Measurements from ENCODE around the gene TJAP1.
"Not testable (repeated sequence)": the region's sequence is repeated elsewhere in the genome, so short reads cannot be mapped to it uniquely, and the experiment has no call there.

The TJAP1 gene

DNA sequence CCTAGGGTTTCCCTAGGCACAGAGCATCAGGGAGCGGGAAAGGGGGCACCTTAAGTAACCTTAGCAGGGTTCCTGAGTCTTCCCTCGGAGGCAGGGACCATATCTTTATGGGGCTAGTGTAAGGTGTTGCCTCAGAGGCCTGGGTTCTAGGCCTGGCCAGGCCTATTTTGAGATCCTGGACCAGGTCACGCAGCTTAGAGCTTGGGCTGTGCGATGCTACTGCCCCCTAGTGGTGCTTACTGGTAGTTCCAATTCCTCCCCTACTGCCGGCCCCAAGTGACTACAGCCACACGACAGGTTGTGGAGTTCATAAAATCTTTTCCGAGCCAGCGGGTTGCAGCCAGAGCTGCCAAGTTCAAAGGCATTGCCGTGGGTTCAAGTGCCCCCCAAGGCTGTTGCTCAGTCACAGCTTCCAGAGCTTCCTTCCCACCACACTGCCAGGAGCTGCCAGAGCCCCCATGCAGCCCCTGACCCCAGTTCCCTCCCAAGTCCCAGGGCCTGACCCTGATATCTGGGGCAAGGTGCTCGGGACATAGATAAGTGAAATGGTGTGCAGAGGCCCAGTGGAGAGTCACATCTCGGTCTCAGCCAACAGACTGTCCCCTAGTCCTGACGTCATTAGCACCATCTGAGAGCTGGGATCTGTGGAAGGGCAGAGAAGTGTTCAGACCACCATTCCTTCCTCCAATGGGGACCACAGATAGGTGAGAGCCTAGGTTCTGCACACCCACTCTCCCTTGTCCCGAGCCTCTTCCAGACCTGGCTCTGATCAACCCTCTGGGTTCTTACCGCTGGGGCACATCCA is 29.5 kb downstream of the TJAP1 start:
- FAIRE-seq: no peak

DNA sequence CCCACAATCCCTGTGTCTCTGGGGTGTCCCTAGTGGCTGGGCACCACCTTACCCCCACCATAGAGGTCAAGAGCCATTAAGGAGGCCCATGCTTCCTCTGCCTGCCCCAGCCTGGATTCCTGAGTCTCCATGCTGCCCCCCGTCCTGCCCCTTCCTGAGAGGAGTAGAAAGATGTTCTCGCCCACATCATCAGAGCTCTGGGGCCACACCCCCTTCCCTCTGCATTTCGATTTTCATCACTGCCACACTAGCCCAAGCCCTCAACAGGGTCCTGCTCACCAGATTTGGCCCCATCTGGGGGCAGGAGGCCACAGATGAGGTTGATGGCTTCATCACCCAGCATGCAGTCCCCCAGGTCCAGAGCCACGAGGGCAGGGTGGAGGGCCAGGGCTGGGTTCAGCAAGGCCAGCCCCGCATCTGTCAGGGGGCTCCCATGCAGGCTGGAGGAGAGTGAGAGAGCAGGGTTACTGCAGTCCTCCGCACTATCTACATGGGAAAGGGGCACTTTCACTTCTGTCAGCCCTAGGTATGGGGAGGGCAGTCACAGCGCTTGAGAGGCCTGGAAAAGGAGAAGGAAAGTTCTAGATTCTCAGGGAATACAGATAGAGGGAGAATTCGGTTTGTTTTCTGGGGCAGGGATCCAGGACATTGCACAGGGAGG is 31.2 kb downstream of the TJAP1 start:
- FAIRE-seq: no peak

DNA sequence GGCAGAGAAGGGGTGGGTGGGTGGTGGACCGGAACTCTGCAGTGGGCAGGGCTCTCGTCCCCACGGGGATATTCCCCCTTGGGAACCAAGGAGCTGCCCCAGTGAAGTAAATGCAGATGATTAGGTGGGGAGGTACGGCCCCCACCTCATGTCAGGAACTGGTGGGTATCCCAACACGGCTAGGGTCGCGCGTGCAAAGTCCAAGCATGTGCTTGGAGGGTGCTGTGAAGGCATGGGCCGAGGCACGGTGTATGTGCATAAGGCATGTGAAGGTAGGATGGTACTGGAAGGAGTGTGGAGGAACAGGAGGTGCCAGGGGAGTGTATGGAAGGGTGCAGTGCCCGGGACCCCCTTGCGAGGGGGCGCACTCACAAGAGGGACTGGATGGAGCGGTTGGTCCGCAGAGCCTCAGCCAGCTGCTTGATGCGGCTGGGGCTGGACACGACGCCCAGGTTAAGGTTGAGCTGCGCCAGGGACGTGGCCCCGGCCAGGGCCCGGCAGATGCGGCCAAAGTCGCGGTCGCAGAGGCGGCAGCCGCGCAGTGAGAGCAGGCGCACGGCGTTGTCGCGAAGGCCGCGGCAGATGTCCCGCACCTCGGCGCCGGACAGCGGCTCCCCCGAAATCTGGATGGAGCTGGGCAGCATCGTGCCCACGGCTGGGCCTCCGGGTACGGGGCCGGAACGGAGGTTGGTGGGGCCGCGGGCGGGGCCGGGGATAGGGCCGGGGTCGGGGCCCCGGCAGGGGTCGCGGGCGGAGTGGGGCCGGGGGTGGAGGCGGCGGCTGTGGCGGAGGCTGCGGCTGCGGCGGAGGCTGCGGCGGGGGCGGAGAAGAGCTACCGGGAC is 32.0 kb downstream of the TJAP1 start:
- no peak for FAIRE-seq

DNA sequence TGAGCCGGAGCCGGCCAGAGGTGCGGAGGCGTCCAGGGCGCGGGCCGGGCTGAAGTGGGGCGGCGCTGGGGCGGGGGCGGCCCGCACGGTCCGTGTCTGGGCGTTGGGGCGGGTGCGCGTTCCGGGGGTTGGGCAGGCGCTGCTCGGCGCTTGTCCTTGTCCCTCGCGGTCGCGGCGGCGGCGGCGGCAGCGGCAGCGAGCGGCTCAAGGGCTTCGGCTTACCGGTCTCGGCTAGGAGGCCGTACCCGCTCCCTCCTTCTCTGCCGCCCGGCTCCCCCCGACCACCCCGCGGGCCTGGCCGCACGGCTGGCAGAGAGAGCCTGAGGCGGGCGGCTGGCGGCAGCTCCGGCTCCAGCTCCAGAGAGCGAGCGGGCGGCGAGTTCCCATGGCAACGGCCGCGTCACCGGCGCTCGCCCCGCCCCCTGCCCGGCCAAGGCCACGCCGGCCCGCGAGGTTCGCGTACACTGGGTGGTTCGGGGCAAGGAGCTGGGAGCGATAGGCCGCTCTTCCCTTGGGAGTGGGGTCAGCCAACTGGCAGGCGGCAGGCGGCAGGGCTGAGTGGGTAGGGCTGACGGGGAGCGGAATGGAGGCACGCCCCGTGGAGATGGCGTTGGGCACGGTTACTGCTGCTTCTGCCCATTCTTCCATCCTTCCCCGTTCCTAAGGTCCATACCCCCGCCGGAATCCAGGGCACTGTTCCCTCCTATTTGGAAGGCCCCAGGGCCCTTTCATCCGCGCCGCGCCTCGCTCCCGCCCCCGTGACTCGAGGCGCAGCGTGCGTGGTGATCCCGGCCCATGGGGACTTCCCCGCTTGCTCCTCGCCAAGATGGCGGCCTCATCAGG is 32.8 kb downstream of the TJAP1 start, which contains the start of gene LRRC73:
Gene LRRC73 (minus strand): TSS at position 363 of the 843 bp plus-strand sequence. CDS start 561 bp downstream, outside the sequence.
- no peak for FAIRE-seq

DNA sequence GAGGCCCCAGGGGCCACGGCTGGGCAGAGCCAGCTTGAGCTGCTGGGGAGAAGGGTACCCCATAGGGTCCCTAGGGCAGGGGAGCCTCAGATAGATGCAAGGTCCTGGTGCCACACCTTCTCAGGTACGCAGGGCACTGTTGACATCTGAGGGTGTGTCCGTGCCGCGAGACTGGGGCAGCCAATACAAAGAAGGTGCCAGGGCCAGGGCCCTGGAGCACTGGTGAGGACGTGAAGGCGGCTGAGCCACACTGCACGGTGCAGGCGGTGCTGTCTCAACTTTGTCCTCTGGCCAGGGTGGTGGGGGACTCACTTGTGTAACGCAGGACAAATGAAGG is 33.4 kb downstream of the TJAP1 start:
- no peak for FAIRE-seq

DNA sequence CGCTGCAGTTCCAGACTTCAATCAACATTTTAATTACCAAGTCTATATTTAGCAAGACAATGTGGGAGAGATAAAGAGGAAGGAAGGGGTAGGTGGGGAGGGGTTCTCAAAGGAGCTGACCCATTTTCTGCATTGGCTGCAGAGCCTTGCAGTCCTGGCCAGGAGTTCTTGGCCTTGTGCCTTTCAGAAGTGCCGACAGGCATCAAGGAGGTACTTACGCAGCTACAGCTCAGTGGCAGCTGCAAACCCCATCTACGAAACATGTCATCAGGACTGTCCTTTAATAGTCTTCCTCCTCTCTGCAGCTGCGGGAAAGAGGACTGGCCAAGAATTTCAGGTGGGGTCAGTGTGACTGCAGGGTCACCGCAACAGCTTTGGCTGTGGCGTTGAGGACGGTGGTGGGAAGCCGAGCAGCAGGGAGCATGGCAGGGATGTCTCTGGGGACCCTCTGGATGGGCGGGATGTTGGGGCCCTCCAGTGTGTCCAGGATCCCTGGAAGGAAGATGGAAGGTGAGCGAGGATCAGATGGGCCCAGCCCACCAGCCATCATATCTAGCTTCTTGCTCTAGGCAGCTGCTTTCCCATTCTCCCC is 34.5 kb downstream of the TJAP1 start:
- FAIRE-seq: no peak

DNA sequence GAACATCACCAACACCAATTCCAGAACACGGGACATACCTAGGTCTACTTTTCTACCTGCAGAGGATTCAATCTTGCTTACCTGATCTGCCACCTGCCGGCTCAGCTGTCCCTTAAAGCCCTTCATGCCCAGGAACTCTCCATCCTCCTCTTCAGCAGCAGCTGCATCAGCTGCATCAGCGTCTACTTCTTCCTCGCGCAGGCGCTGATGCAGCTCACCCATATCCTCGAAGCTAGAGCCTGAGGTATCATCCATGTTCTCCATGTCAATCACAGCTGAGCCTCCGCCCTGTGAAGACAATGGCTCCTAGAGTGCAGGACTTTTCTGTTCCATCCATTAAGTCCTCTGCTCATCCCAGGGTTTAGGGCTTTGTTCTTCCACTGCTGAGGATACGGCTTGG is 38.4 kb downstream of the TJAP1 start:
- FAIRE-seq: no peak

DNA sequence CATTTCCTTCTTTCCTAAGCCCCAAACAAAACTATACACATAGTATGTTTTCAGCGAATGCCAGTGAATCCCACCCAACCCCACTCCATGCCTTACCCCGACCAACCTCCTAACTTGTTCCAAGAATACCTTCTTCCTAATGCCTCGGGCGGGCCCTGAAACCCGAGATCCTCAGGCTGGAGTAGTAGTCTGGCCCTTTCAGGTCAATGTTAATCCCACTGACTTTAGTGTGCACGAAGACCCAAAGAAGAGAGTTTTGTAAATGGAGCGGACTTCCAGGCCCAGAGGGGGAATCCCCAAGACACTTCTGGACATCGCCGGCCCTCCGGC is 39.0 kb downstream of the TJAP1 start:
- no peak for FAIRE-seq

DNA sequence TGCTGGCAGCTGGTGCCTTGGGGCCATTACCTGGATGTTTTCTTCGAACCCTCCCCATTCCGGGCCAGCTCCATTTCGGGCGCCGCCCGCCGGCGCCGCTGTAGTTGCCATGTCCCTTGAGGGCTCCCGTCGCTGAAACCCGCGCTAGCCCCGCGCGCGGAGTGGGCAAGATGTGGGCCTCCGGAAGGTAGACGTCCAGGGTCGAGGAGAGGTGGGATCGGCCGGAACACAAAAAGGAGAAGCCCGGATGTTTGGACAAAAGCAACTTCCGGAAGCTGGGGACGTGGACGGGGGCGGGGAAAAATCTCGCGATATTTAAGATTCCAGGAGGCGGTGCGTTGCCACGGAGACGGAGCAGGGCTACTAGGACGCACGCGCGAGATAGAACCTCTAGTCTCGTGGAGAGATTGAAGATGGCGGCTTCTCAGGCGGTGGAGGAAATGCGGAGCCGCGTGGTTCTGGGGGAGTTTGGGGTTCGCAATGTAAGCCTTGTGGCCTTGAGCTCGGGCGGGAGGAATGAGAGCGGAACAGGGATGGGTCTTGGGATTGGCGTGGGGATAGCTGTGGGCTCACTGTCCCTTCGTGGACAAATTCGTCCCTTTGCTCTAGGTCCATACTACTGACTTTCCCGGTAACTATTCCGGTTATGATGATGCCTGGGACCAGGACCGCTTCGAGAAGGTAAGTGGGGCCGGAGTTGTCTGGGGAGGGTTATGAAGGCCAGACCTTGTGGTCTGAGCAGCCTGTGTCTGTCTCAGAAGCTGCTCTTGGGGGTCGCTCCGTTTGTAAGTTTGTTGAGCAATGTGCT is 39.5 kb downstream of the TJAP1 start, which contains the start of the genes POLR1C and YIPF3:
Gene POLR1C (plus strand): TSS at position 393 of the 808 bp plus-strand sequence. CDS start 21 bp downstream, at position 414.
Gene YIPF3 (minus strand): TSS at position 230 of the 808 bp plus-strand sequence. CDS start 119 bp downstream, at position 111.
- no peak for FAIRE-seq

DNA sequence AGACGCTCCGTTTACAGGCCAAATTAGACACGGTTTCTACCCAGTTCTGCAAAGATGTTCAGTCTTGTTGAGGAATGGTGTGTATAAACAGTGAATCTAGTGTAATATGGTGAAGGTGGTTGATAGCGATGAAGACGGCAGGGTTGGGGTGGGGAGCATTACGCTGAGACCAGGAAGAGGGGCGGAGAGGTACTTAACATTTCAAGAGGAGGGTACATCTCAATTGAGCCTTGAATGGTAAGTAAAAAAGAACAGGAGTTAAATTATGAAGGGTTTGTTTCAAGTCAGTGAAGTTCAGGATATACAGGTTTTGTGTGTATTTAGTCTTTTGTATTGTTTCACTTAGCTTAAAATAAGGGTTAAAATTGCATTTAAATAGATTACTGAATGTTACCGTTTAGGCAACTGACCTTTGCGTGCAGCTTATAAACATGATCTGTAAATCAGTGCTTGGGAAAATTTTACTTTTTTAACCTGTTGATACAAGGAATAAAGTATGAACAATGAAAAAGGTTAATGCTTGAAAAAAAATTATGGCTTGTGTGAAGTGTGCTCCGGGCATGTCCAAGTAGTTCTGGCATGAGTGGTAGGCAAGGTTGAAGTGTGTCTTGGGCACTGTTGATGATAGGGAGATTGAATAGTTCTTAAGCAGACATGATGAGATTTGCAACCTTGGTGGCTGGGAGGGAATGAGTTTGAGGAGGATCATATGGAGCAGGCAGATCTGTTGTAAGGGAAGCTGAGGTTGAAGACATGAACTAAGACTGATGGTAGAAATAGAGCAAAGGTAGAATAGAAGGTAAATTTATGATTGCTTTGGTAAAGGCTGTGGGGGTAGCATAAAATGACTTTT is 40.4 kb downstream of the TJAP1 start:
- no peak for FAIRE-seq

DNA sequence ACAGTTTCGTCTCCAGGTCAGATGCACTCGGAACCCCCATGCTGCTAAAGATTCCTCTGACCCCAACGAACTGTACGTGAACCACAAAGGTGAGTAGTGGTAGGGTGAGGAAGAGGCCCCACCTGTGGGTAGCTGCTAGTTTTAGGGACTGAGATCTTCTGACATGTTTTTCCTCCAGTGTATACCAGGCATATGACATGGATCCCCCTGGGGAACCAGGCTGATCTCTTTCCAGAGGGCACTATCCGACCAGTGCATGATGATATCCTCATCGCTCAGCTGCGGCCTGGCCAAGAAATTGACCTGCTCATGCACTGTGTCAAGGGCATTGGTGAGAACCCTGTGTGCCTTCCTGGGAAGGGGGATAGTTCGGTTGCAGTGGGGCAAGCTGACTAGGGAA is 42.7 kb downstream of the TJAP1 start:
- FAIRE-seq: no peak

DNA sequence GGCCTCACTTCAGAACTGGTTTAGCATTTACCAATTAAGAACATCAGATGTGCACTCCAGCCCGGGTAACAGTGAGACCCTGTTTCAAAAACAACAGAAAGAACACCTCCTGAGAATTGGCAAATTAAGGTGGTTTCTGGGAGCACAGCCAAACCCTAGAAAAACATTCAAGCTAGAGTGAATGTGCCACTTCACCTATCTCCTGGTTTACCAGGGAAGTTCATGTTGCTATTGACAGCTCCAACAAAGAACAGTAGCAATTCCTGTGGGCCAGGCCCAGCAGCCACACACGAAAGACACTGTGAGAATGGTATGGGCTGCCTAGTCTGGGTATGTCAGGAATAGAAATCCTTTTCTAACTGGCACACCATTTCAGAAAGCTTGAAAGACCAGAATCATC is 44.5 kb downstream of the TJAP1 start:
- no peak for FAIRE-seq

DNA sequence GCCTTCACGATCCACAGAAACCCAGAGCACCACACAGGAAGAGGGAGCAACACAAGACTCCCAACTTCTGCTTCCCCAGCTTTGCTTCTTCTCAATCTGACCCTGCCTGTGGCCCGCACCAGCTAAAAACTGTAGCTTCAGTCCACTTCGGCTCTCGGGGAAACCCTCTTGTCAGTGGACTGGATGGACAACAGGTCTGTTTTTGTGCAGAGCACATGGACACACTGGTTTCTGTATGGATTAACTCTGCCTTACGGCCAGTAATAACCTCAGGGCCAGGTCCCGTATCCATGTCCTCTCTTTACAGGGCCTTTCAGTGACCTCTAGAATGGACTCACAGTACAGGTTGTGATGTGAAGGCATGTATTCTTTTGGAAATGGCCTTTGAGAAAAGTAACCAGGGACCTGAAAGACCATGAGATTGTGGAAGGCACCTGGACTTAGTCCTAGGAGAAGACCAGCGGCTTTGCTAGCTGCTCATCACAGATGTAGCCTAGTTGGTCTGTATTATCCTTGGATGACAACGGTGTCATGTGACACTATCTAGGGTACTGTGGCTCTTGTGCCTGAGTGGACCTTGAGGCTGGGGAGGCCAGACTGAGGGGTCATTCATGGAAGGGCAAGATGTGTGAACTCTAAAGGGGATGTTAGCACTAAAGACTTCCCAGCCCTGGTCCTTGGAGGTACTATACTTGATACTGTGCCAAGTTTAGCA is 45.3 kb downstream of the TJAP1 start:
- FAIRE-seq: no peak

DNA sequence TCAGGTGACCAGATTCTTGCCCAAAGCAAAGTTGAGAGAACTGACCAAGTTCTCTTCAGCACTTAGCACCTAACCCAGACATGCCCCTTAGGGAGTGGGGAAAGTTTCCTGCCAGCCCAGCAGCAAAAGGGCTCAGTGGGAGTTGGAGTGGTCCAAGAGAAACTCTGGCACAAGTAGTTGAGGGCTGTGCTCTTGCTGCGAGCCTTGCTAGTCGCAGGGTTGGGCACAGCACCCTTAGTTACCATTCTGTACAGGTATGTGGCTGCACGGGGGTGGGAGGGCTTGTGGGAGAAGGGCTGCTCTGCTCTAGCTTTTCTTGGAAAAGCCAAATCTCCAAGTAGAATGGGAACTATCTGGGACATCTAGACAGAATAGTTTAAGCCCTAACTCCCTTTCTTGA is 45.9 kb downstream of the TJAP1 start:
- FAIRE-seq: no peak

DNA sequence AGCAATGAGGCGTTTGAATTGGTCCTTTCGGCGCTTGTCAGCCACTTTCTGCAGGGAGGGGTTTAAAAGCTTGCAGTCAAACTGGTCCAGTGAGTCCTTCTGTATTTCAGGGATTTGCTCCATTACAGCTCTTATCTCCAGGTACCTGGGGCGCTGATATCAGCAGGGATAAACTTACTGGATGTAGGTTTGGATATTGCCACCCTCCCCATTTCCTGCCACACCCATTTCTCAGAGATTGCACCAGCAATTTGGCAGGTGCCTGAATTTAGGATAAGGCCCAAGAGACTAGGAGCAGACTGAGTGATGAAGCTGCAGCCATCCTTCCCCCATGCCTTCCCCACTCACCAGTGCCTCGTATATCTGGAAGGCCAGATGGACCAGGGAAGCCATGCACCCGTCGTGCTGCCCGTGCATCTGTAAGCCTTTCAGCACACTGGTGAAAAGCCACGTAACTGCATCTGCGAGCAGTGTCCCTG is 47.2 kb downstream of the TJAP1 start:
- FAIRE-seq: no peak

DNA sequence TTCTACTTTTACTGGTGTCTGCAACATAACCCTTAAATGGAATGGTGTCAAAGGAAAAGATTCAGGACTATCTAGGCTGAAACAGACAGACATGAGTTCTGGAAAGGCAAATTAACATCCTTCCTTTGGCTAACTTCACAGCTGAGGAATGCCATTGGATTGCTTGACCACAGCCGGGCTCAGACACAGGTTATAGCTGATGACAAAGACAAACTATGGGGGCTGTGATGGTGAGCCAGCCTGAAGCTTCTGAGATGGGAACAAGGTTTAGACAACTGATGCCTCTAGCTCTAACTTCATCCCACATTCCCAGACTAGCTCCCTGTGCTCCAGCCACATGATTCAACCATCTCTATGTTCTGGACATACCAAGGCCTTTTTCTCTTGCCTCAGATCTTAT is 54.8 kb downstream of the TJAP1 start:
- no peak for FAIRE-seq

DNA sequence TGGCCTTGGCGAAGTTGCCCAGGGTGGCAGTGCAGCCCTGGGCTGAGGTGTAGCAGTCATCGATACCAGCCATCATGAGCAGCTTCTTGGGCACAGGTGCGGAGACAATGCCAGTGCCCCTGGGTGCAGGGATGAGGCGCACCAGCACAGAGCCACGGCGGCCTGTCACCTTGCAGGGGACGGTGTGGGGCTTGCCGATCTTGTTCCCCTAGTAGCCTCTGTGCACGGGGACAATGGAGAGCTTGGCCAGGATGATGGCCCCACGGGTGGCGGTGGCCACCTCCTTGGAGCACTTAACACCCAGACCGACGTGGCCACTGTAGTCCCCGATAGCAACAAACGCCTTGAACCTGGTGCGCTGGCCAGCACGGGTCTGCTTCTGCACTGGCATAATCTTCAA is 61.6 kb downstream of the TJAP1 start:
- not testable (repeated sequence) for FAIRE-seq

DNA sequence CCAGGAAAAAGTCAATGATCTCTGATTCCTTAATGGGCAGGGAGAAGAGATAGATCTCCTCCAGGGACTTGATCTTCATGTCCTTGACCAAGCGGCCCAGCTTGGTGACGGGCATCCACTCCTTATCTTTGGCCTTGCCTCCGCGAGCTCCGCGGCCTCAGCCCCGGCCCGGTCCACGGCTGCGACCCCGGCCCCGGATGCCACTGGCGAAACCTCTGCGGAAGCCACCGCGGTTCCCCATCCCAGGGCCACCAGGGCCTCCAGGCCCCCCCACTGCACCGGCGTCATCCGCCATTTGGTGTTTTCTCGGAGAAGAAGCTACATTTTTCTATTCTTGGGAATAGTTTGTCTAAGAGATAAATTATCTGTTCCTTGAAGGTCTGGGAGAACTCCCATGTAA is 62.0 kb downstream of the TJAP1 start:
- FAIRE-seq: not testable (repeated sequence)

DNA sequence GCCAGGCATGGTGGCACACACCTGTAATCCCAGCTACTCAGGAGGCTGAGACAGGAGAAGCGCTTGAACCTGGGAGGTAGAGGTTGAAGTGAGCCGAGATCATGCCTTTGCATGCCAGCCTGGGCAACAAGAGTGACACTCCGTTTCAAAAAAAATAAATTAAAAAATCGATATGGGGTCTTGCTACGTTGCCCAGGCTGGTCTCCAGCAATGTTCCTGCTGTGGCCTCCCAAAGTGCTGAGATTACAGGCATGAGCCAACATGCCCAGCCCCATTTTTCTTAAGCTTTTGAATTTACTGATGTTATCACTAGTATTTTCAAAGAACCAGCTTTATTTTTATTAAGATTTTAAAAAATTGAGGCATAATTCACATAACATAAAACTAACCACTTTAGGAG is 63.1 kb downstream of the TJAP1 start:
- FAIRE-seq: no peak
